K562 (cell line): Measurements from ENCODE around the gene GFRA1. TPM values are rescaled to one million over a fixed set of nuclear protein-coding genes. Genes with fewer than 3 reads are reported as not detected.

Source experiments
- ATAC-seq: fragments of 200-7000 bp; cut with Tn5 transposase; 3 replicates; pipeline ENCODE4 v1.9.1; 2020; ENCODE audit warnings: moderate library complexity
- BruUV-seq: library from RNA; stranded (reverse); fragments of 400-500 nt; replicated peaks from 2 replicates; lab custom pipeline; 2021; lab: Mats Ljungman, UMichigan
- CTCF ChIA-PET: fragments of 300-600 bp; formaldehyde crosslinking; extraction: SDS; loops from one replicate; lab custom pipeline; 2021; ENCODE audit warnings: low intra/inter-chr PET ratio; lab: Yijun Ruan, JAX
- POLR2A ChIA-PET: fragments of 300-600, 350-650 bp; sonication (Branson Sonifier 250); formaldehyde crosslinking; extraction: SDS; loops from one replicate; lab custom pipeline; 2021; ENCODE audit warnings: antibody characterized with exemption, inconsistent platforms; lab: Yijun Ruan, JAX
- DNase-seq, 4 experiments: peaks; one replicate each; pipeline versions ENCODE4 v3.0.0 to v3.0.0-alpha.2; 2011 to 2018; ENCODE audit warnings: low spot score in 3 of 4, mixed read lengths in 3 of 4; ENCODE audit errors: extremely low read depth in 1 of 4
- FAIRE-seq: peaks from 2 replicates; lab custom pipeline; 2011; peaks lifted over from hg19 to GRCh38; lab: Jason Lieb, UNC
- H2AFZ ChIP-seq: 2 replicates; pipeline ENCODE4 v1.6.0; 2011; ENCODE audit warnings: low read depth, low read length, control low read depth, inconsistent platforms
- H3K27ac ChIP-seq: fragments of 200-600 bp; 3 replicates; pipeline ENCODE4 v1.8.0; 2011; ENCODE audit warnings: low read depth, mild to moderate bottlenecking, control low read depth, inconsistent platforms, low read length, moderate library complexity, mixed read lengths; ENCODE audit errors: extremely low read depth
- H3K27me3 ChIP-seq, 2 experiments: fragments of 300-600 bp in 1 of 2; 2 replicates in 1 of 2; 3 replicates in 1 of 2; pipeline versions ENCODE4 v1.6.0 to v1.8.0; 2011; ENCODE audit warnings: inconsistent platforms in 2 of 2, low read length in 2 of 2, mild to moderate bottlenecking in 1 of 2, mixed read lengths in 1 of 2, moderate library complexity in 1 of 2; ENCODE audit not compliant: control insufficient read depth in 2 of 2, insufficient read depth in 2 of 2
- H3K36me3 ChIP-seq: fragments of 300-600 bp; 3 replicates; pipeline ENCODE4 v1.8.0; 2011; ENCODE audit warnings: mild to moderate bottlenecking, low read length, inconsistent platforms; ENCODE audit not compliant: control insufficient read depth, insufficient read depth
- H3K4me1 ChIP-seq, 2 experiments: fragments of 200-600 bp in 1 of 2; replicated peaks in 1 of 2; 2 replicates in 1 of 2; 3 replicates in 1 of 2; pipeline versions ENCODE4 v1.5.1 to v1.8.0; 2011; ENCODE audit warnings: inconsistent platforms in 2 of 2, low read length in 2 of 2, mild to moderate bottlenecking in 1 of 2, mixed read lengths in 1 of 2, moderate library complexity in 1 of 2; ENCODE audit not compliant: control insufficient read depth in 2 of 2, insufficient read depth in 2 of 2
- H3K4me2 ChIP-seq: 2 replicates; pipeline ENCODE4 v1.6.1; 2011; ENCODE audit warnings: low read length, control low read depth, inconsistent platforms, mixed read lengths; ENCODE audit not compliant: insufficient read depth
- H3K4me3 ChIP-seq: fragments of 200-600 bp; sonication (generic), shearing (Covaris generic); 2 replicates; pipeline ENCODE4 v1.5.1; 2016; ENCODE audit warnings: control low read depth, inconsistent platforms
- H3K79me2 ChIP-seq: fragments of 200-600 bp; 3 replicates; pipeline ENCODE4 v1.8.0; 2011; ENCODE audit warnings: low read length, inconsistent platforms; ENCODE audit not compliant: control insufficient read depth, insufficient read depth
- H3K9ac ChIP-seq, 2 experiments: 2 replicates each; pipeline versions ENCODE4 v1.6.0 to v1.6.1; 2011; ENCODE audit warnings: low read depth in 2 of 2, low read length in 2 of 2, control low read depth in 1 of 2, inconsistent platforms in 1 of 2, mild to moderate bottlenecking in 1 of 2, mixed read lengths in 1 of 2; ENCODE audit not compliant: insufficient read depth in 1 of 2
- H3K9me1 ChIP-seq: one replicate; pipeline ENCODE4 v1.6.0; 2011; ENCODE audit warnings: inconsistent platforms, mild to moderate bottlenecking, low read length, moderate library complexity; ENCODE audit not compliant: control insufficient read depth, insufficient read depth
- H3K9me3 ChIP-seq: replicated peaks from 2 replicates; pipeline ENCODE4 v1.5.1; 2011; ENCODE audit warnings: low read depth, low read length, inconsistent platforms; ENCODE audit not compliant: control insufficient read depth, insufficient read depth
- H4K20me1 ChIP-seq: replicated peaks from 2 replicates; pipeline ENCODE4 v1.6.1; 2011; ENCODE audit warnings: low read length, inconsistent platforms, mixed read lengths; ENCODE audit not compliant: control insufficient read depth, insufficient read depth
- ASH1L ChIP-seq: fragments of 450-650 bp; IDR thresholded peaks from 2 replicates; pipeline ENCODE4 v1.6.1; 2018; ENCODE audit warnings: borderline replicate concordance, mild to moderate bottlenecking, low read depth; ENCODE audit not compliant: partially characterized antibody
- CBX8 ChIP-seq: fragments of 200-600 bp; sonication (generic); IDR thresholded peaks from 2 replicates; pipeline ENCODE4 v1.6.1; 2012; ENCODE audit warnings: borderline replicate concordance, mixed run types, low read depth, mild to moderate bottlenecking, moderate library complexity, mixed read lengths, low read length, control low read depth, inconsistent platforms; ENCODE audit not compliant: poor library complexity, severe bottlenecking; ENCODE audit errors: extremely low read depth
- FOXA3 ChIP-seq, 2 experiments: fragments of 450-650 bp in 1 of 2; sonication (generic) in 1 of 2; formaldehyde crosslinking; IDR thresholded peaks in 1 of 2; conservative IDR thresholded peaks in 1 of 2; 2 replicates each; pipeline versions ENCODE4 v1.4.0 to v1.8.0; 2020 to 2022; ENCODE audit warnings: mild to moderate bottlenecking in 2 of 2, missing genetic modification reagents in 1 of 2
- HMG20B ChIP-seq: fragments of 250-450 bp; sonication (Bioruptor Pico); IDR thresholded peaks from 2 replicates; pipeline ENCODE4 v1.5.0; 2021; ENCODE audit warnings: mild to moderate bottlenecking
- HSF4 ChIP-seq: fragments of 250-450 bp; sonication (Bioruptor Pico); IDR thresholded peaks from 2 replicates; pipeline ENCODE4 v2.1.2; 2022; ENCODE audit warnings: mild to moderate bottlenecking, moderate library complexity, borderline replicate concordance
- JUND ChIP-seq, 2 experiments: IDR thresholded peaks; 2 replicates in 1 of 2; 3 replicates in 1 of 2; pipeline ENCODE4 v1.6.1; 2011; ENCODE audit warnings: borderline replicate concordance in 2 of 2, low read depth in 2 of 2, low read length in 2 of 2, improper control_type of control experiment in 1 of 2, missing biosample characterization in 1 of 2, missing genetic modification characterization in 1 of 2, missing genetic modification reagents in 1 of 2
- MAZ ChIP-seq, 2 experiments: fragments of 450-650 bp in 1 of 2; sonication (generic) in 1 of 2; formaldehyde crosslinking; IDR thresholded peaks in 1 of 2; conservative IDR thresholded peaks in 1 of 2; 2 replicates each; pipeline versions ENCODE4 v1.4.0 to v1.5.0; 2020; ENCODE audit warnings: mild to moderate bottlenecking in 1 of 2, missing genetic modification reagents in 1 of 2
- NFXL1 ChIP-seq: fragments of 450-650 bp; formaldehyde crosslinking; IDR thresholded peaks from 2 replicates; pipeline ENCODE4 v1.4.0; 2021; ENCODE audit warnings: mild to moderate bottlenecking
- PCBP1 ChIP-seq: fragments of 200-400 bp; formaldehyde crosslinking; IDR thresholded peaks from 2 replicates; pipeline ENCODE4 v1.6.1; 2018; ENCODE audit warnings: mild to moderate bottlenecking, low read depth, low read length; ENCODE audit not compliant: poor library complexity, severe bottlenecking
- POLR2A ChIP-seq: fragments of 450-650 bp; conservative IDR thresholded peaks from 2 replicates; pipeline ENCODE4 v1.6.1; 2016
- TFE3 ChIP-seq: fragments of 450-650 bp; formaldehyde crosslinking; IDR thresholded peaks from 2 replicates; pipeline ENCODE4 v1.4.0; 2020; ENCODE audit warnings: mild to moderate bottlenecking, mixed read lengths
- U2AF2 ChIP-seq: fragments of 200-400 bp; formaldehyde crosslinking; optimal IDR thresholded peaks from 2 replicates; pipeline ENCODE3; 2017; ENCODE audit warnings: low read depth, mild to moderate bottlenecking, low read length
- ZMIZ1 ChIP-seq, 2 experiments: fragments of 150-350 bp in 1 of 2; IDR thresholded peaks; 2 replicates each; pipeline ENCODE4 v1.6.1; 2012 to 2016; ENCODE audit warnings: low read depth in 2 of 2, low read length in 2 of 2, mild to moderate bottlenecking in 1 of 2, moderate library complexity in 1 of 2
- ZNF143 ChIP-seq: sonication (generic); formaldehyde crosslinking; IDR thresholded peaks from 2 replicates; pipeline ENCODE4 v1.9.0; 2022; ENCODE audit warnings: mild to moderate bottlenecking, missing genetic modification reagents
- ZNF24 ChIP-seq: fragments of 450-650 bp; IDR thresholded peaks from 2 replicates; pipeline ENCODE4 v1.6.1; 2016
- WGBS: fragments of 100-300 bp; shearing (Covaris generic); methylation state at CpG from one replicate; pipeline ENCODE4 v1.1.6; 2016; ENCODE audit warnings: low coverage, mixed read lengths; ENCODE audit not compliant: insufficient coverage; ENCODE audit errors: missing lambda C conversion rate; 5-methylcytosine and 5-hydroxymethylcytosine counted together
- in situ Hi-C: fragments of 300-500 bp; cut with MboI; formaldehyde crosslinking; loops from 4 replicates; pipeline ENCODE4 v1.15.0; 2018; ENCODE audit warnings: inconsistent platforms, mixed read lengths
- intact Hi-C: fragments of 100-400 bp; cut with micrococcal nuclease; formaldehyde crosslinking; loops from 2 replicates; pipeline ENCODE4 v1.14.2; 2022
- polyA plus RNA-seq, 8 experiments: library from polyadenylated mRNA; depleted of rRNA in 4 of 8; stranded (reverse) in 5 of 8; unstranded in 3 of 8; fragments of >200 nt; fragmentation: Nextera tagmentation in 2 of 8; fragmentation: Illumina TruSeq in 1 of 8; extraction: Ambion mirVana in 2 of 8; extraction: Trizol in 1 of 8; gene quantifications; 2 replicates each; pipeline versions ENCODE4 v1.2.1 to v1.2.3, GENCODE V29; 2011 to 2014; ENCODE audit warnings: inconsistent platforms in 1 of 8, missing spikeins in 1 of 8
- total RNA-seq, 7 experiments: library from RNA; depleted of rRNA in 6 of 7; stranded (reverse); fragments of >200 nt in 6 of 7; fragmentation: Illumina TruSeq in 2 of 7; extraction: Trizol in 2 of 7; gene quantifications; 2 replicates each; pipeline versions ENCODE4 v1.2.1 to v1.2.3, GENCODE V29; 2011 to 2021; ENCODE audit warnings: low replicate concordance in 1 of 7

GFRA1 gene
- total and polyA plus RNA-seq, 9 of the 15 experiments (the other 6 are each of a cell fraction or from before 2014, with no cell fraction given), result 0.04 TPM; not detected in 8

- TF ChIP-seq ZNF24, result no peak
- TF ChIP-seq NFXL1 (CRISPR knock-in tag), result no peak
- TF ChIP-seq ASH1L, result no peak
- TF ChIP-seq JUND (IDR thresholded peaks at IDR 0.05; ENCODE audit: borderline replicate concordance, low read depth, low read length), result no peak
- TF ChIP-seq JUND (tag; IDR thresholded peaks at IDR 0.05; ENCODE audit: borderline replicate concordance, low read depth, low read length), result no peak
Observed at GRCh38 chr10:116162851-116163250, 110.2 kb downstream of the GFRA1 start (continued).

- CTCF ChIA-PET, result no interaction called here
- in situ Hi-C loops, result no loop called here
- Histone ChIP-seq H2AFZ (no peak overlapping the region), H3K4me3 (no peak overlapping the region), H3K36me3 (no peaks in the 10 kb centered on the region), H3K9ac (no peak overlapping the region), H3K79me2 (no peaks in the 10 kb centered on the region), H3K4me2 (no peak overlapping the region)
- TF ChIP-seq FOXA3 (CRISPR knock-in tag; conservative IDR thresholded peaks at IDR 0.05 in 1 of 2, IDR thresholded peaks at IDR 0.05 in 1 of 2) (no peak), TFE3 (CRISPR knock-in tag) (no peak), POLR2A (no peak), U2AF2 (no peak), CBX8 (no peak), HMG20B (CRISPR knock-in tag) (no peak), ZNF143 (CRISPR knock-in tag) (no peak), HSF4 (CRISPR knock-in tag) (no peak), PCBP1 (no peak), ZMIZ1 (IDR thresholded peaks at IDR 0.05; ENCODE audit: low read depth in 2 of 2, low read length in 2 of 2) (no peak), MAZ (CRISPR knock-in tag; conservative IDR thresholded peaks at IDR 0.05 in 1 of 2, IDR thresholded peaks at IDR 0.05 in 1 of 2) (no peak)
- TF ChIP-seq, all 486 proteins: peak for 0
- POLR2A ChIA-PET, result no interaction called here
- no TSS peak for BruUV-seq
- intact Hi-C loops, result no loop called here
- Histone ChIP-seq H3K9me3 (no peaks in the 10 kb centered on the region), H3K27ac (no peak overlapping the region), H3K27me3 (no peaks in the 10 kb centered on the region), H4K20me1 (no peaks in the 10 kb centered on the region), H3K9me1 (no peaks in the 10 kb centered on the region), H3K4me1 (no peaks in the 10 kb centered on the region)
- ATAC-seq (no peak), DNase-seq (no peak), FAIRE-seq (no peak)
- 0% methylated on average over 1 of the region's 2 CpGs for WGBS
Observed at GRCh38 chr10:116160271-116160670, 112.7 kb downstream of the GFRA1 start.
